DOHH2 (cell line): ENCODE measurements around the gene COL9A3.

ENCODE experiments used
- CTCF ChIP-seq: fragments of 200-600 bp; sonication (generic); IDR thresholded peaks from one replicate; pipeline ENCODE4 v1.5.1; 2014; ENCODE audit warnings: antibody characterized with exemption, mild to moderate bottlenecking, low read depth, low read length; ENCODE audit not compliant: poor library complexity, severe bottlenecking
- EZH2phosphoT487 ChIP-seq: fragments of 200-600 bp; sonication (generic); IDR thresholded peaks from 2 replicates; pipeline ENCODE4 v1.6.1; 2017; ENCODE audit warnings: borderline replicate concordance, mild to moderate bottlenecking, antibody characterized with exemption, low read length, moderate library complexity, mixed read lengths

GRCh38 chr20:62852196-62852595 is 35.3 kb downstream of the COL9A3 start:
- no peak for TF ChIP-seq CTCF
- no peak for TF ChIP-seq EZH2phosphoT487
